ENCODE results near the gene STYXL2.

The STYXL2 gene

DNA sequence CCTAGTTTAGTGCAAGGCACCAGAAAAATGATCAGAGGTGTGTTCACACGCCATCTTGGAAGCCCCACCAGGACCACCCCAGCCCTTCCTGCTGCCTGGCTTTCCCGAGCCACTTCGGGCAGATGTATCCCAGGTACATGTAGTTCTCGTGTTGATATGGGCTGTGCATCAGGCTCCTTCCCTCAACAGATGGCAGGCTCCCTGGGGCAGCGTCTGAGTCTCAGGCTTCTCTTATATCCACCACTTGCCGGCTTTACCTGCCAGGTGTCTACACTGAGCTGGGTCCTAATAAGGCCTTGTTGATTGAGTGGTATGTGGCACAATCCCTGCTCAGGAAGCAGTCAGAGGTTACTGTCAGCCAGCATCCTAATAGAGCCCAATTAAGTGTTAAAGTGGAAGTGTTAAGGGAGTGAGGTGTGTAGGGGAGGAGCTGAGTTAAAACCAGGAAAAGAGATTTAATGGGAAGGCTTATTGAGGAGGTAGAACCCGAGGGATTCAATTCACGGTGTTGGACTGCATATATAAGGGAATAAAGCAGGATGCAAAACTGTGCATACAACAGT is 12.2 kb upstream of the STYXL2 start:
- no peak for DNase-seq

DNA sequence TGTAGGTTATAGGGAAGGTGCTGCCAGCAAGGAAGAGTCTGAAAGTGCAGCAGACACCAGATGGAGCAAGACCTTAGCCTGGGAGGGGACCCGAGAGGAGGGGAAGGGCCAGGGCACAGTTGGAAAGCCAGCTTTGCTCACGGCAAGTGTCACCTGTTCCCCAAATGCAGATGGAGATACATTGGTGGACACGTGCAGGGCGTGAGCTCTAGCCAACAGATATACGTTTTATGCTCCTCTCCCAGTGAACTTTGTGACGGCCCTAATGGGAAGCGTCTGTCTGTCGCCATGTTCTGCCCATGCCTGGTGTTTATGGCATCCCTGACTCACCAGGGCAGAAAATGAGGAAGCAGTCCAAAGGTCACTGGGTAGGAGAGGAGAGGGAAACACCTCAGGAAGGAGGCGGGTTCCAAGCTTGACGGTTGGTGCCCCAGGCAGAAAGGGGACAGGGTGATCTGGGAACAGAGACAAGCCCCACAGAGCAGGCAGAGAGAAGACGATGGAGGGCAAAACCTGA is 11.3 kb upstream of the STYXL2 start:
- no peak for DNase-seq

DNA sequence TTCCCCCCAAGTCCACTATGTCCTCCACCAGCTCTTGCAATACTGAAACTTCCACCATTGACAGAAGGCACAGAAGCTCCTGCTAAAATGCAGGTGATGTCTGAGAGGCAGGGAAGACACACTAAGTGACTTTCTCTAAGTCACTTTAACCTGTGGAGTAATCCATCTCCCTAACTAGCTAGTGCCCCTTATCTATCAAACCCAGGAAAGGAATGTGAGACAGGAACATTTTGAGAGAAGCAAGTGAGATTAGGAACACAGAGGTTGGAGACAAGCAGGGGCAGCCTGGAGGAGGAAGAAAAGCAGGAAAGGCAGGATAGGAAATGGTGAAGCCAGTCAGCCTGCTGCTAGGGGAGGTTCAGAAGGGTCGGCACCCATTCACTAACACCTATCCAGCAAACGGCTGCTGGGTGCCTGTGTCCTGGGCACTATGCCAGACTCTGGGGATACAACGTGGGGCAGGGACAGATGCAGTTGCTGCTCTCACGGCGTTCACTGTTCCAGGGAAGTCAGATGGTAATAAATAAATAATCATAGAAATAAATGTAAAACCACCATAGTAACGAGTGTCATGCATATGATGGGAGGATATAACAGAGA is 10.7 kb upstream of the STYXL2 start:
- no peak for DNase-seq

DNA sequence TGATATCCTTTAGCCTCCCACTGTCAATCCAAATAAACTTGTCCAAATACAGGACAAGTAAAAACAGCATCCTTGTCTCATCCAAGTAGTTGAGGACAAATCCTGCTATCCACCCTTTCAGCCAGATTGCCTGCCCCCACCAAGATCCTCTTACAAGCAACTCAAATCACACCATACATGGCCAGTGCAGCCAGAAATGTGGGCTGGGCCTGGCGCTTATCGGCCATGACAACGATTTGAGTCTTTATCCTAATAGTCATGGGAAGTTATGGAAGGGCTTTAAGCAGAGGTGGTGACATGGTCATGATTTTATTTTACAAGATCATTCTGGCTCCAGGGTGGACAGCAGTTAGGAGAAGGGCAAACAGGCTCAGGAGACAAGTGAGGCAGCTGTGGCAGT is 10.0 kb upstream of the STYXL2 start:
- no peak for DNase-seq

DNA sequence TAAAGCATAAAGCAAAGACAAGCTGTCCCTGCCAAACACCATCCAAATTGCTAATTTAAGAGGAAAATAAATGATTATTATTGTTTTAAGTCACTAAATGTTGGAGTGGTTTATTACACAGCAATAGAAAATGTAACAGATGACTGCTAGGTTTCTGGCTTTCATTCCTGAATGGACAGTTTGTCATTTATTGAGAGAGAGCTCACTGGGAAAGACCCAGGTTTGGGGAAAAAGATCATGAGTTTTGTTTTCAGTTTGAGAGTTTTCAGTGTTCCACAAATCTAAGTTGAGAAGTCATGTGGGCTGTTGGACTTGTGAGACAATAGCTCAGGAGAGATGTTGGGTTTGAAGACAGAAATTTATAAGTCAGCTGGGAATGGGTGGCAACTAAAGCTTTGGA is 9.1 kb upstream of the STYXL2 start:
- no peak for DNase-seq

DNA sequence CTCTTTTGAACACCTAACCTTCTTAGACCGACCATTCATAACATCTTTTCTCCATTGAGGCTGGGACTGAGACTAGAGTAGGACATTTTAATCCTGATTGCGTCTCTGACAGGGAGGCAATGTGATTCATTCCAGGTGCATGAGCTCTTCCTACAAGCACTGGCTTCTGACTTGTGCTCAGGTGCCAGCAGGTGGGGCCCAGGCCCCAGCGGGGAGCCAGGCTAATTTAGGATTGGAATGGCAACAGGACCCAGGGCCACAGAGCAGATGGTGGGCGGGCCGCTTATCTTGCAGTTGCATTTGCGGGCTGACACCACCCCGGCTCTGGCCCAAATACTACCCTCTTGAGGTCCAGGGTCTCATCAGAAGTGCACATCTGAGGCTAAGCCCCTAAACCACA is 7.8 kb upstream of the STYXL2 start:
- DNase-seq = no peak

DNA sequence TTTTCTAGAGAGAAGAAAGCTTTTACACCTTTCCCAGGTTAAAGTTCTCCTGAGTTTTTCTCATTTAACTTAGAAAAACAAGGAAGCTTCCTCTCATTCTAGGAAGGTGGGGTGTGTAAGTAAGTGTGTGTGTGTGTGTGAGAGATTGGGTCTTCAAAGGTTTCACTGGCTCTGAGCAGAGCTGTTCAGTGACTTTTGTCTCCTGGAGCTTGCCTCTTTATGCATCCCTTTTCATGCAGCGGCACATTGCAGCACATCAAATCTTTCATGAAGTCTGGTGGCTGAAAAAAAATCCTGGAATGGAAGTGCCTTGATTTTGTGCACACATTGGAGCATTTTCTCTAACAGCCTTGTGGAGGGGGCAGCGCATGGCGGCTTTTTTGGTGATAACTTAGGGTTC is 7.1 kb upstream of the STYXL2 start:
- no peak for DNase-seq

DNA sequence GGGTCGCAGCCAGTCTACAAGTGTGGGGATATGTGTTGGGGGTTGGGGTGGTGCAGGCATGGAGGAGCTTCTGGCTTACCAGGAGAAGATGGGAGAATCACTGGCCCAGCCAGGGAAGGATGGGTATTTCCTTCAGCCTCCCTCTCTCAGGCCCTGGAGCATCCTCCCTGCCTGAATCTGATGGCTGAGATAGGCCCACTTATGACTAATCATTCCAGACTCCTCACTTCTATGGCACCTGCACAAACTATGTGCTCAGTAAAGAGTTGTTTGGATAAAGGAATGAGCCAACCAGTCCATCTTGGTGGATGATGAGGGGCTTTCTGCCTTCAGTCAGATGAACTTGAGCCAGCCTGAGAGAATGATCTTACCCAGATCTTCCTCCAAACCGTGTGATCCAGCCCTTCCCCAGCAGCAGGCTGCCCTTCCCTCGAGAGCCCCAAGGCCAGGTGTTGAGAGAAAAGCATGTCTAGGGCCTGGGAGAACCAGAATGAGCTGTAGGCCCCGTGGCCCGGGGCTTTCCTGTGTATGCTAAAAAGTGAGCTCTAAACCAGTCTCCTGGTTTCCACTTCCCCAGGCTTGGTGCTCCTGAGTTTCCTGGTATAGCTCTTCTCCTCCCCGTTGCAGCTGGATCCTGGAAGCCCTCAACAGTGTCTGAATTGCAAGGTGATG is 5.0 kb upstream of the STYXL2 start:
- DNase-seq = no peak

DNA sequence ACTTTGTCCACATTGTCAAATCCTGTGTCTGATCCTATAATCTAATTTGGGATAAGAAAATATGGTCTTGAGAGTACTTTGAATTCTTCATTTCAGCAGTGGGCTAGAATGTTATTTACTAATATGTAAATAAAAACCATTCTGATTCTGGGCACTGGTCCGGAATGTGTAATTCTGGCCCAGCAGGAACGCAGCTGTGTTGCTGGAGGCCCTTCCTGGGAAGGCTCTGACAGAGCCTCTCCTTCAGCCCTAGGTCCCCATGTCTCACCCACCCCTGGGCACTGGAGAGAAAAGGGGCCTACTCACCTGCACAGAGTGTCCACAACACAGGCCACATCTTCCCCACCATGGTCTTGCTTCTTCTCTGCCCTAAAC is 3.9 kb upstream of the STYXL2 start:
- DNase-seq = no peak

DNA sequence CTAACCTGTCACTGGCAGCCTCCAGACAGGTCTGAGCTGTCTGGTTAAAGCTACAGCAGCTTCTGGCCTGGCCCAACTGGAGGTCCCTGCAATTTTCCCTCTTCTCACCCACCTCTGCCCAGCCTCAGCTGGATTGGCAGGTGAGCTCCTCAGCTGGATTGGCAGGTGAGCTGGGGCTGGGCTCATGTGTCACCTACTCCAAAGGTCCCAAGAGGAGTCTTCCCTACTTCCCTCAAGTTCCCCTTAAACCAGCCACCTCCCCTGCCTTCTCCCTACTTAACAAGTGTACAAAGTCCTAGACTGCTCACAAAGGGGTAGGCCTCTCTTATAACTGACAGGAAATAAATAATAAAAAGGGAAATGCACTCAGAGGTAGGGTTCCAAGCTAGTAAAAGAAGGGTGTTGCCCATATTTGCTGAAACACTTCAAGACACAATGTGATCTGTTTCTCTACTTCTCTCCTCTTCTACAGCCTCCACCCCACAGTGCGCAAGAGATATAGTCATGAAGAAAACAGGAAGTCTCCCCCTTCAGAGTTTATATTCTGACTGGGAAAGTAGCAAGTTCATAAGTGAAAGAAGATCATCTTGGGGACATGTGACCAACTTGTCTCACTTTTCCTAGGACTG is 3.4 kb upstream of the STYXL2 start, which contains the start of gene GPA33:
Gene GPA33 (minus strand): TSS at position 64 of the 629 bp plus-strand sequence. CDS start 90 bp downstream, outside the sequence.
- DNase-seq = no peak

DNA sequence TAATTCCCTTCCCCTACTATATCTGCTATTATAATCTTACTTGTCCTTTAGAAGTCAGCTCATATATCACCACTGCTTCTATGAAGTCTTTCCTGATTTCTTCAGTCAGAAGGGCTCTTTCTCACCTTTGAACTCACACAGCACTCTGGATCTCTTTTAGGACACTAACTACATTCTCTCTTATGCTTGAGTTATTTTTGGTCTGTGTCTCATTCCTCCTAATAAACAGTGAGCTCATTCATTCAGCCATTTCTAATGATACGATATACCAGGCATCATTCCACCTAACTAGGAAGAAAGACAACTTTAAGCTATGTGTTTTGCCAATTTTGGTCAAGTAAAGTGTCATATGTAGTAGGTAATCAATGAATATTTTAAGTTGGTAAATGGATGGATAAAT is 1.2 kb upstream of the STYXL2 start:
- DNase-seq = no peak

DNA sequence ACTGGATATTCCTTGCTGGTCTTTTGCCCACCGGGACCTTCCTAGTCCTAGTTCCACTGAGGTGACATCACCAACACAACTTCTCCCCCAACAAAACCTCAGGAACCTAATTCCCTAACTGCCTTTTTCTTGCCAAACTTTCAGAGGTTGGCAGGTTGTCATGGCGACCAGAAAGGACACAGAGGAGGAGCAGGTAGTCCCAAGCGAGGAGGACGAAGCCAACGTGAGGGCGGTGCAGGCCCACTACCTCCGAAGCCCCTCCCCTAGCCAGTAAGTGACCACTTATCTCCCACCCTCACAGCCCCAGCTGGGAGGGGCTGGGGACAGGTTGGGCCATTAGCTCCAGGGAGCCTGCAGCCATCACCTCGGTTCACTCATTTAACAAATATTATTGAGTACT is 815 bp downstream of the STYXL2 start:
- no peak for DNase-seq

DNA sequence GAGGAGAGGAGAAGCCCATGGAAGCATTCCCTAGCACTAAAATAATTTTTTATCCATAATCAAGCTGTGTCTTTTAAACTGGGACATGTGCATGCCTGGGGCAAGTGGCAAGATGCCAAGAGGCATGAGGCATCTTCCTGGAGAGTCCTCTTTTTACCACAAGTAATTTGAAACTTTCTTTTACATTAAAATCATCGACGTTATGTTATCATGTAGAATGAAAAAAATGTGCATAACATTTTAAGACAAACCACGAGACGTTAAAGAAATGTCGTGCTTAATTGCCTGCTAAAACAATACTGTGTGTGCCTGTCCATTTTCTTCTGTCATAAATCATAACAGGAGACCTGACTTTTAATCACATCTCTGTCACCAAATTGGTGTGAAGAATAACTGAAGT is 1.5 kb downstream of the STYXL2 start:
- no peak for DNase-seq

DNA sequence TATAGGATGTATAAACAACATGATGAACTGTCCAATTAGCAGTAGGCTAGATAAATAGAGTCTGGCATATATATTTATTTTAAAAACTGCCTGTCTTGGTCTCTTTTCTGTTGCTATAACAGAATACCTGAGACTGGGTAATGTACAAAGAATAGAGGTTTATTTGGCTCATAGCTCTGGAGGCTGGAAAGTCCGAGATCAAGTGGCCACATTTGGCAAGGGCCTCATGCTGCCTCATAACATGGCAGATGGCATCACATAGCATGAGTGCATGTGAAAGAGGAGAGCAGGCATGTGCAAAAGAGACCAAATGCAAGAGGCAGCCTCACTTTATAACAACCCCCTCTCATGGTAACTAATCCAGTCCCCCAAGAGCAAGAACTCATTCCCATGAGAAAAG is 6.0 kb downstream of the STYXL2 start:
- DNase-seq = no peak

DNA sequence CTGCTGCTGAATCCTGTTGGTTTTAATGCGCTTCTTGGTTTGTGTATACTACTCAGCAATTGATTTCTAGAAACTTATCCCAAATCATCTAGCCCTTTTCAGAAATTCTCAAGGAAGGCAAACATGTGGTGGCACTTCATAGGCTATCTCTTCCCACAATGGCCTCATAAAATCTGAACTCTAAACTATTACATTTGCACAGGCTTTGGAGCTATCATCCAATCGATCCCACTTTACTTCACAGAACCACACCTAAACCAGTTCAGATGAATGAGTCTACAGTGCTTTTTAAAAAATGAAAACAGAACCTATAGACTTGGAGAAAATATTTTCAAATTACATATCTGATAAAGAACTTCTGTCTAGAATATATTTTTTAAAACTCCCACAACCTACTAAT is 6.9 kb downstream of the STYXL2 start:
- no peak for DNase-seq

DNA sequence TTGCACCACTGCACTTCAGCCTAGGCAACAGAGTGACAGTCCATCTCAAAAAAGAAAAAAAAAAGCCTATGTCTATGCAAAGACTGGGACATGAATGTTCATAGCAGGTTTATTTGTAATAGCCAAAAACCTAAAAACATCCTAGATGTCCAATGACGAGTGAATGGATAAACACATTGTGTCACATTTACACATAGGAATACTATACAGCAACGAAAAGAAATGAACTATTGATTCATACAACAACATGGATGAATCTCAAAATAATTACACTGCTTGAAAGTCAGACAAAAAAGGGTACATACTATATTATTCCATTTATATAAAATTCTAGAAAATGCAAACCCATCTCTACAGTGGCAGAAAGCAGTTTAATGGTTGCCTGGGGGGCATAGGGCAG is 7.9 kb downstream of the STYXL2 start:
- DNase-seq = no peak

DNA sequence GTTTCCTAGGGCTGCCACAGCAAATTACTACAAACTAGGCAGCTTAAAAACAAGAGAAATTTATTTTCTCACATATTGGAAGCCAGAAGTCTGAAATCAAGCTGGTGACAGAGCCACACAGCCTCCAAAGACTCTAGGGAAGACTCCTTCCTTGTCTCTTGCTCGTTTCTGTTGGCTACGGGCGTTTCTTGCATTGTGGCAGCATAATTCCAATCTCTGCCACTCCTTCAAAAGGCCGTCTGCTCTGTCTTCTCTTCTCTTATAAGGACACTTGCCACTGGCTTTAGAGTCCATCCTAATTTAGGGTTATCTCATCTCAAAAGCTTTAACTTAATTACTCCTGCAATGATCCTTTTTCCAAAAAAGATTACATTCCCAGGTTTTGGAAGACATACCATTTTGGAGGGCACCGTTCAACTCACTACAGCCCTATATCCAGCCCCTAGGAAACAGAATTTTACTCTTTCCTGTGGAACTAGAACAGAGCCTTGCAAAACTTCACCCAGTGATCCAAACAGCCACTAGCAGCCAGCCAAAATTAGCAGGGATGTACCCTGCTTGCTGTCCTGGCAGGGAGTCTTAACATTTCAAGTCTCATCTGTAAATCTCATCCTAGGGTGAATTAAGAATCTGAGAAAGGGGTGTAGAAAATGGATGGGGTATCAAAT is 9.2 kb downstream of the STYXL2 start:
- DNase-seq = no peak

DNA sequence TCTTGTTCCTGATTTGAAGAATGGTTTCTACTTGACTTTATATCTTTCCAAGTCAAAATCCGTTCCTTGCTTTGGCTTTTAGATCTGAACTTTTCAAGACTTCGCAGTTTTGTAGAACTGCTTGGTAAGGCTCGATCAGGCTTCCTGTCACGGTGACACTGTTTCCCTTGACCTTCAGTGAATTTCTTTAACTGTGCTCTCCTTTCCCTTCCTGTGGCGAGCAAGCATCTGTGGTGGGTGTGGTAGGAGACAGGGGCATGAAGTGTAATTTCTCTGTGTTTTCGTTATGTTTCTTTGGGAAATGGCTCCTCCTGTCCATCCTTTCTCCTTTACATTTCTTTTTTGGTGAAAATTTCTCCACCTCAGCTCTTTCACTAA is 10.4 kb downstream of the STYXL2 start:
- no peak for DNase-seq

DNA sequence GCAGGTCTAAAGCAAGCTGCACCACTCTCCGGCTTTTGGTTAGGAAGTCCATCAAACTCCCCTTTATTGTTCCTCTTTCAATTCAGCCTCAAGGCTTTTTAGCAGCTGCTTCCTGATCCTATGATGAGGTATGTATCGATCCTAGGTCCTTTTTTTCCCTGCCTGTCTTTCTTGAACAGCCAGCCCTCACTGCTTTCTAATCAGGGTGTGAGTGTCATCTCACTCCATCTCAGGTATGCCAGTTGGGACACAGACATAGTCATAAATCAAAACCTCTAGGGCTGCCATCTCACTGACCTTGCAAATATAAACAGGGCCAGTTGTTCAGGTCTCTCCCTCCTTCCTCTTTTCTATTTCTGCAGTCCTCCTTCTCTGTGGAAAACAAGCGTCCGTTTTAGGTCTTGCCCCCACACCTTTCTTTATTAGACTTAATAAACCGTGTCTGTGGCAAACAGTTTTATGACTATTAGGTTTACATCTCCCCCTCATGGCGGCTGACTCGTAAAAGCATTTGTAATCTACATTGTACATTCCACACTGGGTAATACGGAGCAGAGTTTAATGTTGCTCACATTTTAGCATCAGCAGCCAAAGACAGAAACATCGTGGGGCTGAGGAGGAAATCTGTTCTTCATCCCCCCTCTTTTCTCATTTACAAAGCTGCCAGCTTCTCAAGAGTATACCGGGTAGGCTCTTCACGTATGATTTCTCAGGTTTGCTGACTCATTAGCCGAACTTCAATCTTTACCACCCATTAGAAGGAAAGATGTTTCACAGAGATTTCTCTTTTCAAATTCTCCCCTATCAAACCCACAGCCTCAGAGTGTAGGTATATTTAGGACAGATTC is 11.6 kb downstream of the STYXL2 start:
- no peak for DNase-seq

DNA sequence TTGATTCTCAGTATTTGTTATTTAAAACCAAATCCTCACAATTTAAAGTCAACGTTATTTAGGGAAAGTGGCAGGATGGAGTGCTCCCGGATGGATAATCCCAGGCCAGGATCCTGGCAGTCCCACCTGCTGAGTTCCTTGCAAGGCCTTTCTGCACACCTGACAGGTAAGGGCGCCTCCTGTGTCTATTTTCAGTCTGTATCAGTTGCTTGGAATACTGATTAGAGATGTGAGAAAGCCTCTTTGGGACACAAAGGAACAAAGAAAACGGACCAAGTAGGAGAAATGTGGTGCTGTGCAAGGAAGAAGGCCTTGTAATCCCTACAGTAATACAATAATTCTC is 12.2 kb downstream of the STYXL2 start:
- no peak for DNase-seq

DNA sequence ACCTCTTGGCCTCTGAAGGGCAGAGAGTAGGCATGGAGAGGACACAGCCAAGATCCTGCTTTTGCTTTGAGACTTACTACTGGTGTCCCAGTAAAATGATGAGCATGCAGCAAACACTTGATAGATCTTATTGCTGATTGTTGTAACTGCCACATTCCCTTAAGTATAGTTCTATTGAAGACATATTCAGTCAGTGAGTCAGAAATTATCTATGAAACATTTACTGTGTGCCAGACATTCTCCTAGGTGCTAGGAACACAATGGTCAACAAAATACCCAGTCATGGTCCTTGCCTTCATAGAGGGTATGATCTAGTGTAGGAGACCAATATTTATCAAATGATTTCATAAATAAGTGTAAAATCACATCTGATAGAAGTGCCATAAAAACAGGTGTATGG is 13.6 kb downstream of the STYXL2 start:
- DNase-seq = no peak

DNA sequence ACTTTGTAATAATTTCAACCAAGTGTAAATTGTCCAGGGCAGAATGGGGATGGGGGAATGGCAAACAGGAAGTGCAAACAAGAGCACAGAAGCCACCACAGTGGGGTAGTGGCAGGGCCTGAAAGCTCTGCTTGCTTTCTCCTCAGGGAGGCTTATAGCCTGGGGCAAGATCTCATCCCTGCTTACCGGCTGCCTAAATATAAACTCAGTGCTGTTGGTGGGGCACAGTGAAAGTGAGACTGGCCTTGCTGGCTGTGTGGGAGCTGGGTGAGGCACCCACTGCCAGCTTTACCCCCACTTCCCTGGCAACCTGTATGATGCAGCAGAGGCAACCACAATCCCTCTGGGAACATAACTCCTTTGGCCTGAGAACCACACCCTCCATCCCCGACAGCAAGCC is 15.2 kb downstream of the STYXL2 start:
- no peak for DNase-seq

DNA sequence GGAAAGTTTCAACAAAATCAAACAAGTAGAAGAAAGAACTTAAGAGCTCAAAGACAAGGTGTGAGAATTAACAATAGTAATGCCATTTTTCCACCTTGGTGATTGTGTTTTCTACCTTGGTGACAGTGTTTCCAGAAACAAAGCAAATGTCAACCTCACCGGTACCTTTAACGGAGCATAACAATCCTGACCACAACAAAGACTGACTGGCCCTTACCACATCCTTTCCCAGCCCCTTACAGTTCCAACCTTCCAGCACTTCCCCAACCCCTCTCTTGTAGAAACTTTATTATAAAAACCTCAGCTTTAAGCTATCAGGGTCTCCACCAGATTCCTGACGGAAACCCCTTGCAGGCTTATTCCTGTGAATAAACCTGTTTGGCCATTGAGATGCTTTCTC is 16.7 kb downstream of the STYXL2 start:
- DNase-seq = no peak
